GM12878 (cell line): ENCODE measurements around the gene SNX3. TPM values are rescaled to one million over a fixed set of nuclear protein-coding genes. Genes with fewer than 3 reads are reported as not detected.

Source experiments
- ATAC-seq: fragments of 200-7000 bp; cut with Tn5 transposase; 3 replicates; pipeline ENCODE4 v1.9.1; 2020; ENCODE audit warnings: mild to moderate bottlenecking, moderate library complexity
- BruUV-seq: library from RNA; stranded (reverse); fragments of 400-500 nt; replicated peaks from 2 replicates; lab custom pipeline; 2021; lab: Mats Ljungman, UMichigan
- CTCF ChIA-PET: fragments of 300-600 bp; sonication (Branson Sonifier 250); formaldehyde crosslinking; extraction: SDS; loops from one replicate; lab custom pipeline; 2021; ENCODE audit warnings: inconsistent platforms; lab: Yijun Ruan, JAX
- POLR2A ChIA-PET: fragments of 350-600 bp; formaldehyde crosslinking; extraction: SDS; loops from one replicate; lab custom pipeline; 2021; ENCODE audit warnings: inconsistent platforms; lab: Charles Lee
- RAD21 ChIA-PET: fragments of 300-600 bp; sonication (Branson Sonifier 250); formaldehyde crosslinking; loops from one replicate; lab custom pipeline; 2023; ENCODE audit warnings: antibody characterized with exemption; ENCODE audit not compliant: unreplicated experiment; lab: Charles Lee
- SMC1A ChIA-PET: fragments of 300-600 bp; sonication (Branson Sonifier 250); formaldehyde crosslinking; loops from one replicate; lab custom pipeline; 2023; ENCODE audit not compliant: unreplicated experiment, uncharacterized antibody; lab: Charles Lee
- DNase-seq: peaks from one replicate; pipeline ENCODE4 v3.0.0-alpha.2; 2011; ENCODE audit warnings: low read depth, low spot score
- FAIRE-seq: peaks from 3 replicates; lab custom pipeline; 2011; peaks lifted over from hg19 to GRCh38; lab: Jason Lieb, UNC
- H2AFZ ChIP-seq: 2 replicates; pipeline ENCODE4 v1.6.0; 2011; ENCODE audit warnings: low read depth, low read length, control low read depth; ENCODE audit not compliant: control insufficient read depth
- H3K27ac ChIP-seq: 2 replicates; pipeline ENCODE4 v1.5.1; 2011; ENCODE audit warnings: control low read depth; ENCODE audit not compliant: control insufficient read depth, insufficient read depth
- H3K27me3 ChIP-seq, 2 experiments: replicated peaks in 1 of 2; 2 replicates each; pipeline versions ENCODE4 v1.6.0 to v1.6.1; 2011; ENCODE audit warnings: low read length in 1 of 2; ENCODE audit not compliant: control insufficient read depth in 2 of 2, insufficient read depth in 2 of 2
- H3K36me3 ChIP-seq, 2 experiments: 2 replicates each; pipeline ENCODE4 v1.5.1; 2011; ENCODE audit warnings: low read length in 1 of 2; ENCODE audit not compliant: control insufficient read depth in 2 of 2, insufficient read depth in 2 of 2
- H3K4me1 ChIP-seq: 2 replicates; pipeline ENCODE4 v1.6.1; 2011; ENCODE audit warnings: mild to moderate bottlenecking, low read length, moderate library complexity, mixed read lengths; ENCODE audit not compliant: control insufficient read depth, insufficient read depth
- H3K4me2 ChIP-seq: 2 replicates; pipeline ENCODE4 v1.6.0; 2011; ENCODE audit warnings: control low read depth; ENCODE audit not compliant: control insufficient read depth, insufficient read depth
- H3K4me3 ChIP-seq: fragments of 200-600 bp; sonication (generic); 2 replicates; pipeline ENCODE4 v1.5.1; 2016
- H3K79me2 ChIP-seq: 2 replicates; pipeline ENCODE4 v1.6.0; 2011; ENCODE audit warnings: low read length; ENCODE audit not compliant: control insufficient read depth, insufficient read depth
- H3K9ac ChIP-seq: 2 replicates; pipeline ENCODE4 v1.8.0; 2011; ENCODE audit warnings: low read length, control low read depth, mixed read lengths; ENCODE audit not compliant: control insufficient read depth, insufficient read depth
- H3K9me3 ChIP-seq: replicated peaks from 3 replicates; pipeline ENCODE4 v1.5.1; 2011; ENCODE audit warnings: mild to moderate bottlenecking, low read length; ENCODE audit not compliant: control insufficient read depth, insufficient read depth
- H4K20me1 ChIP-seq: 2 replicates; pipeline ENCODE4 v1.6.0; 2011; ENCODE audit not compliant: control insufficient read depth, insufficient read depth
- ASH2L ChIP-seq: fragments of 300-600, 200-600 bp; sonication (generic); IDR thresholded peaks from 2 replicates; pipeline ENCODE4 v1.6.1; 2017; ENCODE audit warnings: low read depth, mild to moderate bottlenecking, borderline replicate concordance
- EED ChIP-seq: sonication (generic); IDR thresholded peaks from 2 replicates; pipeline ENCODE4 v1.6.1; 2016; ENCODE audit warnings: antibody characterized with exemption, low read depth
- EZH2 ChIP-seq: IDR thresholded peaks from 2 replicates; pipeline ENCODE4 v1.6.1; 2012; ENCODE audit warnings: low read depth, mild to moderate bottlenecking, control low read depth, inconsistent platforms, low read length, borderline replicate concordance; ENCODE audit not compliant: control insufficient read depth
- FOS ChIP-seq: IDR thresholded peaks from 3 replicates; pipeline ENCODE4 v1.6.1; 2011; ENCODE audit warnings: borderline replicate concordance; ENCODE audit not compliant: insufficient read length; ENCODE audit errors: extremely low read depth
- FOXK2 ChIP-seq: fragments of 450-650 bp; IDR thresholded peaks from 2 replicates; pipeline ENCODE4 v1.6.1; 2017; ENCODE audit warnings: mild to moderate bottlenecking, moderate library complexity
- ZNF217 ChIP-seq: fragments of 450-650 bp; IDR thresholded peaks from 2 replicates; pipeline ENCODE4 v1.6.1; 2017; ENCODE audit warnings: antibody characterized with exemption, mild to moderate bottlenecking
- WGBS: methylation state at CpG from one replicate; pipeline ENCODE4 v1.1.6; 2016; ENCODE audit warnings: low lambda C conversion rate; ENCODE audit not compliant: insufficient replicate concordance, insufficient coverage; ENCODE audit errors: missing lambda C conversion rate; 5-methylcytosine and 5-hydroxymethylcytosine counted together
- in situ Hi-C: fragments of 300-500 bp; cut with MboI; formaldehyde crosslinking; loops from 9 replicates; pipeline ENCODE4 v1.14.3; 2018; ENCODE audit warnings: mixed read lengths
- intact Hi-C: fragments of 100-400 bp; cut with micrococcal nuclease; formaldehyde crosslinking; loops from one replicate; pipeline ENCODE4 v1.14.2; 2022; ENCODE audit not compliant: unreplicated experiment
- polyA plus RNA-seq, 11 experiments: library from polyadenylated mRNA; depleted of rRNA in 4 of 11; unstranded in 6 of 11; stranded (reverse) in 5 of 11; fragments of >200 nt; fragmentation: Nextera tagmentation in 4 of 11; fragmentation: Illumina TruSeq in 1 of 11; extraction: Ambion mirVana in 4 of 11; extraction: Trizol in 1 of 11; gene quantifications; 1 replicate in 1 of 11; 2 replicates in 10 of 11; pipeline versions ENCODE4 v1.2.1 to v1.2.3, GENCODE V29; 2011 to 2016; ENCODE audit warnings: inconsistent platforms in 2 of 11, missing spikeins in 2 of 11, low read depth in 1 of 11
- total RNA-seq, 4 experiments: library from RNA; depleted of rRNA in 3 of 4; stranded (reverse); fragments of >200 nt in 3 of 4; fragmentation: Illumina TruSeq in 1 of 4; extraction: Trizol in 1 of 4; gene quantifications; 2 replicates each; pipeline versions ENCODE4 v1.2.1 to v1.2.3, GENCODE V29; 2013 to 2021
- TF ChIP-seq, protein P1 (sequence below): fragments of 450-650 bp; IDR thresholded peaks from 2 replicates; pipeline ENCODE4 v1.6.1; 2014; ENCODE audit warnings: mild to moderate bottlenecking
- TF ChIP-seq, protein P2 (sequence below): fragments of 450-650 bp; IDR thresholded peaks from 2 replicates; pipeline ENCODE4 v1.6.1; 2017; ENCODE audit warnings: low read depth, mild to moderate bottlenecking, moderate library complexity
- TF ChIP-seq, protein P3 (sequence below): fragments of 450-650 bp; conservative IDR thresholded peaks from 2 replicates; pipeline ENCODE4 v1.6.1; 2017; ENCODE audit warnings: mild to moderate bottlenecking, moderate library complexity

SNX3 gene
- total and polyA plus RNA-seq, 10 of the 15 experiments (the other 5 are each of a cell fraction or from before 2014, with no cell fraction given): 43.7 to 297 (median 95.6) TPM

DNA sequence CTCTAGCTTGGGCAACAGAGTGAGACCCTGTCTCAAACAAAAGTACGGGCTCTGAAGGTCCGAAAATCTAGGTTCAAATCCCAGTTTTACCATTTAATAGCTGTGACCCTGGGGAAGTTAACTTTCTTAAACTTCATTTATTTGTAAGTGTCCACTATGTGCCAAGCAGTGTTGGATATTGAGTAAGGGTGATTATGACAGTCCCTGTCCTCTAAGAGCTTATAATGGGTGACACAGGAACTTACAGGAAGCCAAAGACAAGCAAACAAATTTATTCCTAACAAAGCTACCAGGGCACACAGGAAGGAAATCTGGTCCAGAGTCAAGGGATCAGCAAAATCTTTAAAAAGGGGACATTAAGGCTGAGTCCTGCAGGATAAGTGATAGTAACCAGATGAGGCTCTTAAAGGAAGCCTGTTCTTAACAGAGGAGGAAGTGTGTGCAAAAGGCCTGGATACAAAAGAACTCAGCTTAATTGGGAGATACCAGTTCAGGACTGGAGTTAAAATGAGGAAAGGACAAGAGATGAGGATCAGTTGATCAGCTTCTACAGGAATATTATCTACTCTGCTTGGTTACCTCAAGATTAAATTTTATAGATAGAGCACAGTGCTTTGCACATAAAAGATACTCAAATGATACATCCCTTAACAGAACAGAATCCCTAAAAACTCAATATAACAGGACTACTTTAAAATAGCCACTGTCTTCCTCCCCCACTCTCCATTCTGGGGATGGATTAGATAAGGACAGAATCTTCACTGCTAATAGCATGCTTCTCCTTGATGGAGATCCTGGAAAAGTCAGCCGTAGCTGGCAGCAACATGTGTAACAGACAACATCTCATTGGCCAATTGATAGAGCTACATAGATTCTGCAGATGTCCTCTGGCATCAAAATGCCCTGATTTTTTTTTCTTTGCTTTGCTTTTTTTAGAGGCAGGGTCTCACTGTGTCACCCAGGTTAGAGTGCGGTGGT lies 6.1 kb downstream of the SNX3 start:
- Histone ChIP-seq H3K27ac (no peak overlapping the region), H4K20me1 (no peaks in the 10 kb centered on the region), H3K4me1 (0 out of 2 replicates have a peak, but pooled peaks cover 3% of the 10 kb centered on the region), H2AFZ (no peak overlapping the region), H3K79me2 (peaks cover 74% of the 10 kb centered on the region), H3K4me2 (no peak overlapping the region), H3K36me3 (peaks cover 1 to 13% of the 10 kb centered on the region in 2 experiments; a peak in 3 of 4 replicates), H3K4me3 (no peak overlapping the region), H3K27me3 (no peaks in the 10 kb centered on the region), H3K9ac (no peak overlapping the region), H3K9me3 (no peaks in the 10 kb centered on the region)
- no TSS peak for BruUV-seq
- intact Hi-C loops: loop anchor here (5.0 kb wide), 1 partner anchor 238 kb away; no protein-coding TSS in a partner anchor
- DNase-seq: no peak
- CTCF ChIA-PET: interaction anchor here (0.7 to 9.7 kb wide), 6 partner anchors 22 to 237 kb away, joined by 3 to 76 read pairs (median 3); no protein-coding TSS in a partner anchor
- SMC1A ChIA-PET: interaction anchor here (0.9 to 2.6 kb wide), 10 partner anchors 12 to 237 kb away, joined by 3 to 9 read pairs (median 4); partner anchors contain the start of gene AFG1L
- TF ChIP-seq, protein P1, sequence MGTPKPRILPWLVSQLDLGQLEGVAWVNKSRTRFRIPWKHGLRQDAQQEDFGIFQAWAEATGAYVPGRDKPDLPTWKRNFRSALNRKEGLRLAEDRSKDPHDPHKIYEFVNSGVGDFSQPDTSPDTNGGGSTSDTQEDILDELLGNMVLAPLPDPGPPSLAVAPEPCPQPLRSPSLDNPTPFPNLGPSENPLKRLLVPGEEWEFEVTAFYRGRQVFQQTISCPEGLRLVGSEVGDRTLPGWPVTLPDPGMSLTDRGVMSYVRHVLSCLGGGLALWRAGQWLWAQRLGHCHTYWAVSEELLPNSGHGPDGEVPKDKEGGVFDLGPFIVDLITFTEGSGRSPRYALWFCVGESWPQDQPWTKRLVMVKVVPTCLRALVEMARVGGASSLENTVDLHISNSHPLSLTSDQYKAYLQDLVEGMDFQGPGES: no peak
- TF ChIP-seq ZNF217 (no peak), FOS (no peak), EED (no peak), ASH2L (no peak), FOXK2 (no peak), EZH2 (no peak)
- TF ChIP-seq, protein P2, sequence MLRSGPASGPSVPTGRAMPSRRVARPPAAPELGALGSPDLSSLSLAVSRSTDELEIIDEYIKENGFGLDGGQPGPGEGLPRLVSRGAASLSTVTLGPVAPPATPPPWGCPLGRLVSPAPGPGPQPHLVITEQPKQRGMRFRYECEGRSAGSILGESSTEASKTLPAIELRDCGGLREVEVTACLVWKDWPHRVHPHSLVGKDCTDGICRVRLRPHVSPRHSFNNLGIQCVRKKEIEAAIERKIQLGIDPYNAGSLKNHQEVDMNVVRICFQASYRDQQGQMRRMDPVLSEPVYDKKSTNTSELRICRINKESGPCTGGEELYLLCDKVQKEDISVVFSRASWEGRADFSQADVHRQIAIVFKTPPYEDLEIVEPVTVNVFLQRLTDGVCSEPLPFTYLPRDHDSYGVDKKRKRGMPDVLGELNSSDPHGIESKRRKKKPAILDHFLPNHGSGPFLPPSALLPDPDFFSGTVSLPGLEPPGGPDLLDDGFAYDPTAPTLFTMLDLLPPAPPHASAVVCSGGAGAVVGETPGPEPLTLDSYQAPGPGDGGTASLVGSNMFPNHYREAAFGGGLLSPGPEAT: no peak
- TF ChIP-seq, protein P3, sequence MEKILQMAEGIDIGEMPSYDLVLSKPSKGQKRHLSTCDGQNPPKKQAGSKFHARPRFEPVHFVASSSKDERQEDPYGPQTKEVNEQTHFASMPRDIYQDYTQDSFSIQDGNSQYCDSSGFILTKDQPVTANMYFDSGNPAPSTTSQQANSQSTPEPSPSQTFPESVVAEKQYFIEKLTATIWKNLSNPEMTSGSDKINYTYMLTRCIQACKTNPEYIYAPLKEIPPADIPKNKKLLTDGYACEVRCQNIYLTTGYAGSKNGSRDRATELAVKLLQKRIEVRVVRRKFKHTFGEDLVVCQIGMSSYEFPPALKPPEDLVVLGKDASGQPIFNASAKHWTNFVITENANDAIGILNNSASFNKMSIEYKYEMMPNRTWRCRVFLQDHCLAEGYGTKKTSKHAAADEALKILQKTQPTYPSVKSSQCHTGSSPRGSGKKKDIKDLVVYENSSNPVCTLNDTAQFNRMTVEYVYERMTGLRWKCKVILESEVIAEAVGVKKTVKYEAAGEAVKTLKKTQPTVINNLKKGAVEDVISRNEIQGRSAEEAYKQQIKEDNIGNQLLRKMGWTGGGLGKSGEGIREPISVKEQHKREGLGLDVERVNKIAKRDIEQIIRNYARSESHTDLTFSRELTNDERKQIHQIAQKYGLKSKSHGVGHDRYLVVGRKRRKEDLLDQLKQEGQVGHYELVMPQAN: no peak
- in situ Hi-C loops: no loop called here
- 96% methylated on average over 4 of the region's 4 CpGs for WGBS
- RAD21 ChIA-PET: interaction anchor here (0.9 to 1.6 kb wide), 3 partner anchors 18 to 103 kb away, joined by 3 read pairs; no protein-coding TSS in a partner anchor
- POLR2A ChIA-PET: interaction anchor here (0.6 to 1.2 kb wide), 4 partner anchors 22 to 111 kb away, joined by 3 to 4 read pairs (median 3); no protein-coding TSS in a partner anchor
- ATAC-seq: no peak
- FAIRE-seq: no peak
